SK-N-DZ (cell line): Measurements from ENCODE around the gene MAP3K8.
"Not testable (repeated sequence)": the region's sequence is repeated elsewhere in the genome, so short reads cannot be mapped to it uniquely, and the experiment has no call there.

ENCODE experiments used
- DNase-seq: peaks from one replicate; pipeline ENCODE4 v3.0.0-alpha.2; 2015; ENCODE audit warnings: low spot score

Gene MAP3K8

DNA sequence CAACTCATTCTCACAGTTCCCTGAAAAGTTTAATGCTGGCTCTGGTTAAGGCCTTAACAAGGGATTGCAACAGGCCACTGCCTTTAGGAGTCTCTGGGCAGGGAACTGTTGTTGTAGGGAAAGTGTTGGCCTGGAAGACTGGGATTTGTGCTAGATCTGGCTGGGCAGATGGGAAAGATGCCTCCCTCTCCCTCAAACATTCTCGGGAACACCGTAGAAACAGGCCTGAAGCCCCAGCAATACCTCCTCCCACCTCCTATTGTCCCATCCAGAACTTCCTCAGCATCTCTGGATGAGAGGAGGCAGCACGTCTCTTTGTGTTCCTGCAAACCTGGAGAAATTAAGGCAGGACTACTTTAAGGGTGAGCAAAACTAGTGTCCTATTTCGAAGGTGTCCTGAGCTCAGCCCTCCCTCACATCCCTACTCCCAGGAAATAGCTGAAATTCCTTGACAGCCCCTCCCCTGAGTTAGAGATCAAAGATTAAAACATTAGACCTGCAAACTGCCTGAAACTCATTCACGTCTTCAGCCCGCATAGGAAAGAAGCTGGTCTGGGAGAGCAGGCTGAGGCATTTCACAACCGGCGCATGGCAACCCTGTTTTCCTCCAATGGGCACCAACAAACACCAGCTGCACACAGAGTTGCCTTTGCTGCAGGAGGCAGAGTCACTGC, 10.9 kb upstream of the MAP3K8 start:
- DNase-seq, result no peak

DNA sequence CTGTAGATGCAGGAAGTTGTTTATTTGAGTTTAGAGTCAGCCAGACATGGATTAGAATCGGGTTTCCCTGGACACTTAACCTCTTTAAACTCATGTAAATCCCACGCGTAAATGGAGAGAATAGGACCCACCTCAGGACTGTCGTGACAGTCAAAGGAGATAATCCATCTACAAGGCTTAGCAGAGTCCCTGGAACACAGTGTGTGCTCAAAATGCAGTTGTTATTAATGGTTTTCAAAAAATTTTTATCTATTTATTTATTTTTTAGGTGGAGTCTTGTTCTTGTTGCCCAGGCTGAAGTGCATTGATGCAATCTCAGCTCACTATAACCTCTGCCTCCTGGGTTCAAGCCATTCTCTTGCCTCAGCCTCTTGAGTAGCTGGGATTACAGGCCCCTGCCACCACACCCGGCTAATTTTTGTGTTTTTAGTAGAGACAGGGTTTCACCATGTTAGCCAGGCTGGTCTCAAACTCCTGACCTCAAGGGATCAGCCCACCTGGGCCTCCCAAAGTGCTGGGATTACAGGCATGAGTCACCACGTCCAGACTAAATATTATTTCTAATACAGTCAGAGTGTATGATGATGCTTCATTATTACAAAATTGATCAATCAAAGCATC, 10.2 kb upstream of the MAP3K8 start:
- not testable (repeated sequence) for DNase-seq

DNA sequence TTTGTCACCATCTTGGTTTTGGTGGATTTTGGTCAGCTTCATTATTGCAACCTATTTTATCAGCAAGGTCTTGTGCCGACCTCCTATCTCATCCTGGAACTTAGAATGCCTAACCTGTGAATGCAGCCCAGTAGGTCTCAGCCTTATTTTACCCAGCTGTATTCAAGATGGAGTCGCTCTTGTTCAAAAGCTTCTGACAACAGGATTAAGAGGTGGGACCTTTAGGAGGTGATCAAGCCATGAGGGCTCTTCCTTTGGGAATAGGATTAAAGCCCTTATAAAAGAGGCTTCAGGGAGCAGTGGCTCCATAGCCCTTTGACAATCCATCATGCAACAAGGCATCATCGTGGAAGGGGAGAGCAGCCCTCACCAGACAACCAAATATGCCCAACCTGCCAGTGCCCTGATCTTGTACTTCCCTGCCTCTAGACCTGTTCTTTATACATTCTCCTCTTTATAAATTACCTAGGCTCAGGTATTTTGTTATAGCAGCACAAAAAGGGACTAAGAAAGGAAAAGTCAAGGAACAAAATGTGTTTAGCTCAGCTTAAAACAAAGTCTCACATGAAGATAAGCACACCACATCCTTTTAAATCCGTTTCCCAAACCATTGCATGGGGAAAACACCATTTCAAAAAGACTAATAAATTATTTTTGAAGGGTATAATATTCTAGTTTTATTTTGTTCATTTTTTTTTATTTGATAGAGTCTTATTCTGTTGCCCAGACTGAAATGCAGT, 8.5 kb upstream of the MAP3K8 start:
- DNase-seq, result no peak

DNA sequence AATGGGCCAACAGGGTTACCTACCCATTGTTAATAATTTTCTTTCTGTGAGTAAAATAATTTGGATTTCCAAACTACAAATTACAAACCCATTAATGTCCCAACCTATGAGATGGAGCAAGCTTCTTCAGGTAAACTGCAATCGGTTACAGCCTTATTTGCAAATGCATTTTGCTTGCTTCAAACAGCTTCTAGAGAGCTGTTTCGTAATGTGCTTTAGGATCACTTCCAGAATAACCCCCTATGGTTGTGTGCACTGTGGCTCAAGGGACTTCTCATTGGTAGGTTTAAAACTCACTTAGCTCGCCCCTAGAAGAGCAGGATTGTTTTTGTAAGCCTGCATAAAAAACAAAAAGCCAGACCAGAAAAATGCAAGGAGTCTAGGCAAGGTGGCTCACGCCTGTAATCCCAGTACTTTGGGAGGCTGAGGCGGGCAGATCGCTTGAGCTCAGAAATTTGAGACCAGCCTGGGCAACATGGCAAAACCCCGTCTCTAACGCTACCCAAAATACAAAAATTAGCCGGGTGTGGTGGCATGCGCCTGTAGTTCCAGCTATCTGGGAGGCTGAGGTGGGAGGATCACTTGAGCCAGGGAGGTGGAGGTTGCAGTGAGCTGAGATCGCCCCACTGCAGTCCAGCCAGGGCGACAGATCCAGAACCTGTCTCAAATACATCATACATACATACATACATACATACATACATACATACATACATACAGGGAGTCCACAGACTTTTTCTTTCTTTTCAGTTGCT, 3.3 kb upstream of the MAP3K8 start:
- no peak for DNase-seq

DNA sequence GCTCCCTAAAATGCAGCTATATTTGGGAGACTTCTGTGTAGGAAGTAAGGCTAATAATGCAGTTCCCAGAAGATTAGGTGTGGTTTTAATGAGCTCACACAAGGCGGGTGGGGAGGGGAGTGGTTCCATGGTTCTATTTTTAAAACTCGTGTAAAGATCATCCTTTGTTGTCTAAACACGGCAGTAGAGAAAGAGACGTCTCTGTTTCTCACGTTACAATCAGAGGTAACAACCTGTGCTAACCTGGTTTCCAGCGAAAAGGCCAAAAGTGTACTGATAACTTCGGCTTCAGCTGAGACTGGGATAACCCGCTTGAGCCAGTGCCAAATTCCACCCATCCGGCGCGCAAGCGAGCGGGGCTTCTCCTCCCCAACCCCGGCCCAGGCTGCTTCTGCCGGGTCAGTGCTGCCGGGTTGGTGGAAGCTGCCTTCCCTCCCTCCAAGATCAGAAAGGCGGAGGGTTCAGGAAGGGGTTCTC, 2.5 kb upstream of the MAP3K8 start:
- DNase-seq, result no peak

DNA sequence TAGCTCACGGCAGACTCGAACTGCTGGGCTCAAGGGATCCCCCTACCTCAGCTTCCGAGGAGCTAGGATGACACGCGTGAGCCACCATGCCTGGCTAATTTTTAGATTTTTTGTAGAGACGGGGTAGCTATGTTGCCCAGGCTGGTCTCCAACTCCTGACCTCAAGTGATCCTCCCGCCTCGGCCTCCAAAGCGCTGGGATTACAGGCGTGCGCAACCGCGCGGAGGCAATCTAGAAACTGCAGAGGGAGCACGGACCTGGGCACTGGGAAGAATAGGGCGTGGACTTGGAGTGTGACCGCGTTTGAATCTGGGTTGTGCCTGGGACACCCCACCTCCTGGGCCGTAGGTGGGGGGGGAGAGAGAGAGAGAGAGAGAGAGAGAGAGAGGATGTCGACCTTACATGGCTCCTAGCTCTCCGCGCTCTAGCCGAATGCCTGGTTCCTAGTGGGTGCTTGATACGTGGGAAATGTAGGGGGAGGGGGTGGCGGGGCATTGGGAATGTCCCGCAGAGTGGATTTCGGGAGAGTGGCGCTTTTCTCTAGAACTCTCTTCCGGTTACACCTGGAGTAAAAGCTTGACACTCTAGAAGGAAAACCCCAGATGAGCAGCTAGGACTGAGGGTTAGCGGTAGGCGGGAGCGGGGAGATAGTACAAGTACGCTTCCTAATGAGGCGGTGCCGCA, 1.2 kb upstream of the MAP3K8 start:
- no peak for DNase-seq

DNA sequence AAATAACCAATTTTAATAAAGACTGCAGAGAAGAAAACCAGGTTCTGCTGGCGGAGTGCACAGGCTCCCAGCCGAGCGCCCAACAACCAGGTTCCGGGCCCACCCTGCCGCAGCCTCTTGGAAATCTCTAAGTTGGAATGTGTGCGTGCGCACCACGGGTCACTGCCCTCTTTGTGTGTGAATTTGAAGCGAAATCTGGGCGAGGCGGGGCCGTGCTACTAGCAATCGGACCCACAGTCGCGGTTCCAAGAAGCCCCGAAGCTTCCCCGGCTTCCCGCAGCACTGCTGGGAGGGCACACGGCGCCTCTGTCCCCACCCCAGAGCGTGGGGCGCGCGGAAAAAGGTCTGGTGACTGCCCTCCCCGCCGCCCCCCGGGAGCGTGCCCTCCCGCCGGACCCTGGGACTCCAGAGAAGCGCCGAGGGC, 666 bp upstream of the MAP3K8 start:
- peak; percentile 38 for DNase-seq

DNA sequence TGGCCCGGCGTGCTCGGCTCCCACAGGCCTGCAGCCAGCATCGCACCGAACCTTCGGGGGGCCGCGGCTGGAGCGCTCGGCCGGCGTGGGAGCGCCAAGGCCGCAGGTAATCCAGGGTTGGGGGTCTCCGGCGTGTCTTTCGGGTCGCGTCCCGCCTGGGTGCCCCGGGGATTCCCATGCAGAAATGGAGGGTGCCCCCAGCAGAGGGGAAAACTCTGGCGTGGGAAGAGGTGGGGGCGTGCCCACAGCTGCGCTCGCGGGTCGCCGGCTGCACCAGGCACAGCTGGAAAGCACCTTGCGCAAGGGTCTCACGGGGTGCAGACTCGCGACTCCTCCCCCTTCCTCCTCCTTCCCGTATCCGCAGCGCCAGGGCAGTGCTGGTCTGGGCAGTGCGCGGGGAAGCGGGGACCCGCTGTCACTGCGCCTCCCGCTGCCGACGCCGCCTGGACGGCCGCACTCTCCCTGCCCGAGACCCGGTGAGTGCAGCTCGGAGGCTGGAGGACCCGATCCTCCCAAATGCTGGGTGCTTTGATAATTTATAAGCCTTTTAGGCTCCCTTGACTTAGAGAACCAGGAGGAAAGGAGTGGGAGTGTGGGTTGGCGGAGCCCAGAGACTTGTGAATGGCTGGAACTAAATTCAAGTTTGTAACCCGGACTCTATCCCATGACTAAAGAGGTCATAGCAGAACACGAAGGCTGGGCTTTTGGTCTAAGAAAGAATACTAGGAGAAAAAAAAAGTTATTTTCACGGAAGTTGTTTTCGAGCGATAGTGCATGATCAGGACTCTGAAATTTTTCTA, 489 bp downstream of the MAP3K8 start:
- peak; percentile 26 for DNase-seq

DNA sequence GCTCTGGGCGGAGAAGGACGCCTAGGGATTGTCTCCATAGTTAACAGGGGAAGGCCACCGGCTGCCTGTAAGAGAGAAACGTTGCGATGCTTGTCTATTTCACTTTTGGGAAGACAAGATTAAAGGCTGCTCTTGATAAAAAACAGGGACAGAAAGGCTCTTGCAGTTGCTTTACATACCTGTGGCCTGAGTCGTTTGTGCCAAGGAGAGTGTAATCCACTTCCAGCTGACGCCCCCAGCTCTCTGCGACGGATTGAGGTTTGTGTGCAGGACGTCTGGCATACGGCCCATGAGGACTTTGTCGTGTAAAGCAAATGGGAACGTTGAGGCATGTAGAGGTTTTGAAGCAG, 1.1 kb downstream of the MAP3K8 start:
- no peak for DNase-seq

DNA sequence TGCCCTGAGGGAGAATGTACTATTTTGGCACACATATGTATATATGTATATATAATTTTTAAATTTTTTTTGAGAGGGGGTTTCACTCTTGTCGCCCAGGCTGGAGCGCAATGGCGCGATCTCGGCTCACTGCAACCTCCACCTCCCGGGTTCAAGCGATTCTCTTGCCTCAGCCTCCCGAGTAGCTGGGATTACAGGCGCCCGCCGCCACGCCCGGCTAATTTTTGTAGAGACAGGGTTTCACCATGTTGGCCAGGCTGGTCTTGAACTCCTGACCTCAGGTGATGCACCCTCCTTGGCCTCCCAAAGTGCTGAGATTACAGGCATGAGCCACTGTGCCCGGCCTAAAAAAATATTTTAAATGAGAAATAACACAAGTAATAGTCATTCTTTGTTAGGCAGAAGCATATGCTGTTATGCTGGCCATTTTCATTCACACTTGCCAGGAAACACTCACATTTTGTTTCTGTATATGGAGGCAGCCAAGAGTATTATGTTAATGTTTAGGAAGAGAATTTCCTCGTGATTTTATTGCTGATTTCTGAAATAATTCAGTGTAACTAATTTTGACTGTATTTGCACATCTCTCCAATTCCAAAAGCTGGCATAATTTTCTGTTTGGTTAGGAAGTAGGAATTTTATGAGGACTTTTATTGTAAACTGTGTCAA, 1.6 kb downstream of the MAP3K8 start:
- not testable (repeated sequence) for DNase-seq

DNA sequence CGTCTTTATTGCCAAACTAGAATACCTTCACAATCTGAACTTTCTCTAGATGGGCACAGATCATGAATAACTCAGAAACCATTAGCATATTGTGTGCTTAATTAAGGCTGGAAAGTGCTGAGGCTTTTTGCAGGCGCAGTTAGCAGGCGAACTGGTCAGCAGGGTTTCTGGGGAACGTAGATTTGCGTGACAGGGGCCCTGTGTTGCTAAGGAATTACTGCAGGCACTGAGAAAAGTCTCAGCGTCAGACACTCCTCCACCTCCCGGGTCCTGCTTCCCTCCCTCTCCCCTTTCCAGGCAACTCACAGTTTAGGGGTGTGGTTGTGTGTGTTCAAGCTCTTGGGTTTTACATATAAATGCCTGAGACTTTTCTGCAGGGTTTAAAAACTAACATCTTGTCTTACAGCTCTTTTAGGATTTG, 2.2 kb downstream of the MAP3K8 start:
- no peak for DNase-seq

DNA sequence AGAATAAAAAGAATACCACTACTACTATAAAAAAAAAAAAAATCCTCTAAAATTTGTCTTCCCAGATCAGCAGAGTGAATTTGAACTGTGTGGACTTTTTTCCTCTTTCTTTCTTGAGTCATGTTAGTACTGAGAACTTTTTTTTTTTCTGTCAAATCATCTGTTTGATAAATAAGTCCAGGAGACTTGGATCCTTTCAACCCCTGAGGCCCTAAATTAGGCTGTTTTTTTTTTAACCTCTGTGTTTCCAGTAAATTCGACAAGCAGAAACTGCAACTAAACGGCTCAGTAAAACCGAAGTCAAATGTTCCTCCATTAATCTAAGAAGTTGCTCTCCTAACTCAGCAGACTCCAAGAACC, 2.7 kb downstream of the MAP3K8 start:
- DNase-seq, result no peak

DNA sequence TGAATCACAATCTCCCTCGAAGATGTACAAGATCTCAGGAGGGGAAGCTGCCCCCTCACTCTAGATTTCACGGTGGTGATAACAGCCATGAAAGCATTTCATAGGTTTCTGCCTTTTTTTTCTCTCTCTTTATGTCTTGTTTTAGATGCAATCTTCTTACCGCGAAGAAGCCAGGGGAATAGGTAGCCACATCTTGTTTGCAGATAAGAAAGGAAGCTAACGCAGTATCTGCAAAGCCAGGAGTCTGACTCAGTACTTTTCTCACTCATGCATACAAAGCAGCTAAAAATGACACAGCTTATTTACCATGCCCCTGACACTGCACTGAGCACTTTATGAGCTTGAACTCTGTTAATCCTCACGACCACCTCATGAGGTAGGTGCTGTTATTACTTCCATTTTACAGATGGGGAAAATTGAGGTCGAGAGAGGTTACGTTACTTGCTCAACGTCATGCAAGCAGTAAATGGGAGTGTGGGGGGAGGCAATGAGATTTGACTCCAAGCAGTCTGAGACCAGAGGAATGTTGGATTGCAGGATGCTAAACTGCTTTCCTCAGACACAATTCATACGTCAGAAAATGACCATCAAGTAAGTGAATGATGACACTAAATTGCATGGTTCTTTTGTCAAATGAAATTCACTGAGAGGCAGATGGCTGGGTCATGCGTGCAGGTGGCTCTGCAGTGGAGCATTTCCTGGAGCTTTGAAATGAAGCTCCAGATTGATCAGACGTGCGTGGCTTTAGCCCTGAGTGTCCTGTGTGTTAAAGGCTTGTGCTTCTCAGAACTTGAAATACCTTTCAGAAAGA, 3.3 kb downstream of the MAP3K8 start:
- DNase-seq, result no peak

DNA sequence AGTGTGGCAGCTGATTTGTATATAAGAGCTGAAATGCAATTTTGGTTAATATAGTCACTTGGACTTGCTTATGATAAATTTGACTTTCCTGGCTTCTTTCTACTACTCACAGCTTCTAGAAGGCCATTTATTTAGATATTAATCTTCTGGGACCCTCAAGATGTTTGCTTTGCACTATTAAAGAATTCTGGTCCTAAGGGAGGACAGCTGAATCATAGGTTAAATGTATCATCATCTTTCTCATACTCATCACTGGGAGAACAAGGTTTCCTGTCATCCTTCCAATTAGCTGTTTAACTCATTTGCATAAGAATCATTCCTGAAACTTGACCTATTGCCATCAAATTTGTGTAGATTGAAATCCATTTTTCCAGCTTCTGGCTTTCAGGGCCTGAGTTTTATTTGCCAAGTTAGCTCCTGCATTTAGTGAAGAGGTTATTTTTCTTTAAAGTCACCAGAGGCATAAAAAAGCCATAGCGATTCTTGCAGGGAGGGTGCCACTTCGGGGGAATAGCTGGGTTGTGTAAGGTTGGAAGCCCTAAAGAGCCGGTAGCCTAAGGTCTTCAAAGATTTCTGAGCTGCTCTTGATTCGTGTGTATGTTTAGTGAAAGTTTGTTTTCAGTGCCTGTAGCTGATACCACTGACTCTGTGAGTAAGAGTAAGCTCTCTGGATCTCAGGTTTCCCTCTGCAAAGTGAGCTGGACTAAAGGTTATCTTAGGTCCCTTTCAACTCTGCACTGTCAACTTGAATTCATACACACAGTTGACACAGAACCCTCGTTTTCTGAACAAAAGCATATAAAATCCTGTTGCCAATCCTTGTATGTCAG, 4.3 kb downstream of the MAP3K8 start:
- no peak for DNase-seq

DNA sequence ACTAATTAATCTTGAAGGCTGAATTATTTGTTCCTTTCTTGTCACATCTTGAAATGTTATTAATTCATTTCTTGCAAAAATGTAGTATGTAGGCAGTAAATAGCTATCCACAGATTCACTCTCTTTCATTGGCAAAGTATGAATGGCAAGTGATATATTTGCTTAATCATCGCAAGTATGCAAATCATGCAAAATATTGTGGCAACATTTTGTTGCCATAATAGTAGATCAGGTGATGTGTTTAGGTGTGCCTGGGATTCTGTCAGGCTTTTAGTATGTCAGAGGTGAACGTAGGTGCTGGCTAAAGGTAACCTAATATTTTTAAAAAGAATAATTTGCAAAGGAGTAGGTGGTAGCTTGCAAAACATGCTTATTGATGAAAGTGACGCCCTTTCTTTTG, 5.9 kb downstream of the MAP3K8 start:
- DNase-seq, result no peak

DNA sequence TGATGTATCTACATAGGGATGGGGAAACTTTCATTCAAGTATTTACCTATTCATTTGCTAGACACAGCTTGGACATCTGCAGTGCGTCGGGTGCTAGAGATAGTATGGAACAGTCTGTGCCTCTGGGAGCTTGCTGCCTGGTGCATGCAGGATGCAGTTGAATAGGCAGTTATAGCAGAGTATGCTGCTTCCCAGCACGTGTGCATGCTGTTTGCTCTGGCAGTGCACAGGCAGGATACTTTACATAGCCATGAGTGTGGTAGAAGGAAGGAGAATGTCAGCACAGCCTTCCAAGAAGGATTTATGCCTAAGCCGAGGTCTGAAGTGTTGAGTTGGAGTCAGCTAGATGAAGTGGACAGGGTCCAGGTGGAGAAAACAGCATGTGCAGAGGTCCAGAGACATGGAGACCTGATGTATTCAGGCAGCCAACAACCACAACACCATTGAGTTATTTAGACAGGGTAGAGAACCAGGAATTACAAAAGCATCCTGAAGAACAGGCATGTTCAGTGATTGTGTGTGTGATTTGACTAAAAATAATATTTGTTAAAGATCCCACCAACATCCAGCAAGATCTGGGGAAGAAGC, 8.1 kb downstream of the MAP3K8 start:
- DNase-seq, result no peak

DNA sequence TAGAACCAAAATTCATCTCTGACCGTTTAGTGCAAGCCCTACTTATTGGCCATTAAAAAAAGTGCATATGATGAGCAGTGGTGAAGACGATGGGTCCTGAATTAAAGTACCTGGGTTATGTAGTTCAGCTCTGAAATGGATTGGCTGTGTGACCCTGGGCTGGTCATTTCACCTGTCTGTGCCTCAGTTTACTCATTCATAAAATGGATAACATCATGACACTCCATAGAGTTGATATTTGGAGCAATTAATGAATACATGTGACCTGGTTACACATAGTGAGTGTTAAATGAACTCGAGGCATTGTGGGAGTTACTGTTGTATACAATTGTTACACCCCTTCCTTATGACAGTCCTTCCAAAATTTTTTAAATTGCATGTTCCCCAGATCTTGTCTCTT, 9.1 kb downstream of the MAP3K8 start:
- DNase-seq, result no peak

DNA sequence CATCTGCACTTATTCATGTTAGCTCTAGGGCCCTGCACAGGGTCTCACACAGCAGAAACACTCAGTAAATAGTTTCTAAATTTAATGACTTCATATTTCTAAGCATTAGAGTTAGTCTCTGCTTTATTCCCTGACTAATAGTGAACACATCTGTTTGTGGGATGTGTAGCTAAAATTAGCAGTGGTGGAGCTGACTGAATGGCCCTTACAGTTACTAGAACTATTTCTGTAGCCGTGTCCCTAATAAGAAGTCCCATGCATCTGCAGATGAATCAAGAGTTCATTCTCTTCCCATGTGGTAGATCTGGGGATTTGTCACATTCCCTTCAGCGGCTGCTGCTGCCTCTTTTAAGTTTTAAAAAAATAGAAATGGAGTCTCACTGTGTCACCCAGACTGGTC, 11.7 kb downstream of the MAP3K8 start:
- DNase-seq, result no peak
